NT2/D1 (cell line): Measurements from ENCODE around the gene CLSTN2.

ENCODE experiments used
- DNase-seq: peaks from one replicate; pipeline ENCODE4 v3.0.0-alpha.2; 2011; ENCODE audit warnings: low read depth, low spot score
- H3K27me3 ChIP-seq: 2 replicates; pipeline ENCODE4 v1.6.0; 2011; ENCODE audit warnings: mild to moderate bottlenecking; ENCODE audit not compliant: insufficient read length, insufficient read depth
- H3K36me3 ChIP-seq: 2 replicates; pipeline ENCODE4 v1.6.1; 2011; ENCODE audit warnings: mild to moderate bottlenecking, low read length, mixed read lengths; ENCODE audit not compliant: insufficient read depth, insufficient read length
- H3K4me1 ChIP-seq: 2 replicates; pipeline ENCODE4 v1.5.1; 2011; ENCODE audit not compliant: insufficient read depth, insufficient read length
- H3K4me3 ChIP-seq: 2 replicates; pipeline ENCODE4 v1.5.1; 2011; ENCODE audit warnings: low read depth; ENCODE audit not compliant: insufficient read length
- H3K9ac ChIP-seq: 2 replicates; pipeline ENCODE4 v1.6.0; 2011; ENCODE audit warnings: low read depth; ENCODE audit not compliant: insufficient read length
- H3K9me3 ChIP-seq: 2 replicates; pipeline ENCODE4 v1.5.1; 2011; ENCODE audit warnings: mild to moderate bottlenecking, low read length; ENCODE audit not compliant: insufficient read depth
- SUZ12 ChIP-seq: IDR thresholded peaks from 2 replicates; pipeline ENCODE4 v1.6.1; 2011; ENCODE audit not compliant: insufficient read length, insufficient read depth; ENCODE audit errors: extremely low read depth
- YY1 ChIP-seq: IDR thresholded peaks from 2 replicates; pipeline ENCODE4 v1.6.1; 2011; ENCODE audit not compliant: insufficient read length, insufficient read depth
- ZNF274 ChIP-seq: IDR thresholded peaks from 2 replicates; pipeline ENCODE4 v1.6.1; 2011; ENCODE audit warnings: mild to moderate bottlenecking, low read depth, low read length

Gene CLSTN2

GRCh38 chr3:140368223-140368811, 433.3 kb downstream of the CLSTN2 start:
- DNase-seq: no peak
- Histone ChIP-seq H3K4me3 (no peak overlapping the region), H3K4me1 (peaks cover 3% of the 10 kb centered on the region), H3K27me3 (no peaks in the 10 kb centered on the region), H3K9me3 (no peaks in the 10 kb centered on the region), H3K9ac (no peak overlapping the region), H3K36me3 (no peaks in the 10 kb centered on the region)
- TF ChIP-seq ZNF274: no peak

GRCh38 chr3:140370686-140371085, 435.7 kb downstream of the CLSTN2 start:
- Histone ChIP-seq H3K9ac (no peak overlapping the region), H3K9me3 (no peaks in the 10 kb centered on the region), H3K4me1 (peaks cover 2% of the 10 kb centered on the region), H3K36me3 (no peaks in the 10 kb centered on the region), H3K27me3 (no peaks in the 10 kb centered on the region), H3K4me3 (no peak overlapping the region)
- TF ChIP-seq YY1 (no peak), ZNF274 (no peak), SUZ12 (no peak)
- DNase-seq: no peak

- TF ChIP-seq YY1: no peak
- no peak for TF ChIP-seq SUZ12
- TF ChIP-seq ZNF274: no peak
- no peaks in the 10 kb centered on the region for H3K27me3 ChIP-seq
These were observed 438.2 kb downstream of the CLSTN2 start for GRCh38 chr3:140373234-140373633.

GRCh38 chr3:140375002-140375401, 440.0 kb downstream of the CLSTN2 start:
- Histone ChIP-seq H3K9ac (no peak overlapping the region), H3K27me3 (no peaks in the 10 kb centered on the region), H3K36me3 (no peaks in the 10 kb centered on the region), H3K4me1 (no peaks in the 10 kb centered on the region), H3K4me3 (no peak overlapping the region), H3K9me3 (no peaks in the 10 kb centered on the region)
- DNase-seq: no peak
- no peak for TF ChIP-seq YY1
- TF ChIP-seq ZNF274: no peak
- no peak for TF ChIP-seq SUZ12

More at GRCh38 chr3:140373234-140373633, 438.2 kb downstream of the CLSTN2 start:
- Histone ChIP-seq H3K4me3 (no peak overlapping the region), H3K36me3 (no peaks in the 10 kb centered on the region), H3K4me1 (no peaks in the 10 kb centered on the region), H3K9me3 (no peaks in the 10 kb centered on the region), H3K9ac (no peak overlapping the region)
- DNase-seq: no peak

GRCh38 chr3:140376136-140376889, 441.3 kb downstream of the CLSTN2 start:
- H3K9ac ChIP-seq: no peak overlapping the region
- no peaks in the 10 kb centered on the region for H3K27me3 ChIP-seq
- H3K9me3 ChIP-seq: no peaks in the 10 kb centered on the region
- TF ChIP-seq YY1 (no peak), SUZ12 (no peak), ZNF274 (no peak)
- no peaks in the 10 kb centered on the region for H3K4me1 ChIP-seq
- no peaks in the 10 kb centered on the region for H3K36me3 ChIP-seq
- DNase-seq: no peak
- no peak overlapping the region for H3K4me3 ChIP-seq

- no peaks in the 10 kb centered on the region for H3K36me3 ChIP-seq
- DNase-seq: no peak
- no peaks in the 10 kb centered on the region for H3K9me3 ChIP-seq
- no peak overlapping the region for H3K4me3 ChIP-seq
- TF ChIP-seq YY1 (no peak), ZNF274 (no peak), SUZ12 (no peak)
- no peaks in the 10 kb centered on the region for H3K27me3 ChIP-seq
- H3K4me1 ChIP-seq: no peaks in the 10 kb centered on the region
- no peak overlapping the region for H3K9ac ChIP-seq
These were observed 442.7 kb downstream of the CLSTN2 start for GRCh38 chr3:140377644-140378043.

GRCh38 chr3:140378571-140379340, 443.8 kb downstream of the CLSTN2 start:
- Histone ChIP-seq H3K9ac (no peak overlapping the region), H3K4me3 (no peak overlapping the region), H3K27me3 (no peaks in the 10 kb centered on the region), H3K9me3 (no peaks in the 10 kb centered on the region), H3K36me3 (no peaks in the 10 kb centered on the region), H3K4me1 (no peaks in the 10 kb centered on the region)
- TF ChIP-seq SUZ12: no peak
- no peak for DNase-seq
